ENCODE data around the gene TP53I13.

Gene TP53I13

DNA sequence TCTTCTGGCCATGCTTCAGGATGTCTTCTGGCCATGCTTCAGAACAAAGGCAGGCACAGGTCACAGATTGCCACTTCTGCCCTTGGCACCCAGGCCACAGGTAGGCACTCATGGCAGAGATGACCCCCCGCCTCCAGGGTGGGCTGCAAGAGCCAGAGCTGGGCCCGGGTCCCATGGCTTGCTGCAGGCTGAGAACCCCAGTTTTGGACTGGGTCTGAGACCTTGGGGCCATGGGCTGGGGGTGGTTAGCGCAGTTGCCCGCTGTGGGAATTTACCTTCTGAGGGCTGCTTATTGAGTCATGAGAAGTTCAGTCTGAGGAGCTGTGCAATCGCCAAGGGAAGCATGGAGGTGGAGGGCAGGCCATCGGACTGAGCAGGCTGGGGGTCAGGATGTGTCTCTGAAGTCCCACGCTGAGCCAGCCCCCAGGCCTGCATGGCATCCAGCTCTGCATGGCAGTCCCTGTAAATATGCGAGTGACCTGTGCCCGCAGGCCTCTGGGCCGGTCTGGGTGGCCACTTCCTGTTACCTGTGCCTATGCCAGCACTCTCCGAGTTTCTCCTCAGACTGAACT is 26.1 kb downstream of the TP53I13 start:
- no peak for DNase-seq

DNA sequence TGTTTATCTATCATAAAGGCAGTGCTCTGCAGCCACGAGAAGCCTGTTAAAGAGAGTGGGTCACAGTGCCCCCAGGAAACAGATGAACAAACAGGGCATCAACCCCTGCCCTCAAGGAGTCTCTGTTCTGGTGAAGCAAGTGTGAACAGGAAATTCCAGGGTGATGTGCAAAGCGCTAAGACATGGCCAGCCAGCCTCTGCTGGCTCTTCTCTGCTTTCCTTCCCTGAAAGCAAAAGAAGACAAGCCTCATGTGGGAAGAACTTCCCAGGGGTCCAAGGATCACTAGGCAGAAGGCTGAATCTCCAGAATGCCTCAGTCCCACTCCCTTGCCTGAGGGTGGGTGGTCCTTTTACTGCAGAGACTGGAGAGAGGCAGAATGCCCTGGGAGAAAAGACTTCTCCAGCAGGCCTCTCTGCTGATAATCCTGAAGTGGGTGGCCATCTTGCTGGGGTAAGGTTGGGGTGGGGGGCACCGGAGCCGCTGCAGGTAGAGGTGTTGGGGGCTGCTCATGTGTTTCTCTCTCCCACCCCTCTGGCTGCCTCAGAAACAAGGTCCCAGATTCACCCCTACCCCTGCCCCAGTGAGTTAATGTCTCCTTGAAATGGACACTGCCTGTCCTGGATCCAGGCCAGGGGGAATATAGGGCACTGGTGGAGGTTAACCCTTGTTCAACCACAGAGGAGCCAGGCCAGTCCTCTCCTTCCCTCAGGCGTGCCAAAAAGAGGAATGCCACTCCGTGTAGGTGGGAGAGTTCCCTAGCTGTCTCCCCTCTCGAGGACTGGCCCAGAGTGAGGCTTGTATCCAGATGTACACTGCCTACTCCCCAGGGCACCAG is 26.8 kb downstream of the TP53I13 start:
- no peak for DNase-seq

DNA sequence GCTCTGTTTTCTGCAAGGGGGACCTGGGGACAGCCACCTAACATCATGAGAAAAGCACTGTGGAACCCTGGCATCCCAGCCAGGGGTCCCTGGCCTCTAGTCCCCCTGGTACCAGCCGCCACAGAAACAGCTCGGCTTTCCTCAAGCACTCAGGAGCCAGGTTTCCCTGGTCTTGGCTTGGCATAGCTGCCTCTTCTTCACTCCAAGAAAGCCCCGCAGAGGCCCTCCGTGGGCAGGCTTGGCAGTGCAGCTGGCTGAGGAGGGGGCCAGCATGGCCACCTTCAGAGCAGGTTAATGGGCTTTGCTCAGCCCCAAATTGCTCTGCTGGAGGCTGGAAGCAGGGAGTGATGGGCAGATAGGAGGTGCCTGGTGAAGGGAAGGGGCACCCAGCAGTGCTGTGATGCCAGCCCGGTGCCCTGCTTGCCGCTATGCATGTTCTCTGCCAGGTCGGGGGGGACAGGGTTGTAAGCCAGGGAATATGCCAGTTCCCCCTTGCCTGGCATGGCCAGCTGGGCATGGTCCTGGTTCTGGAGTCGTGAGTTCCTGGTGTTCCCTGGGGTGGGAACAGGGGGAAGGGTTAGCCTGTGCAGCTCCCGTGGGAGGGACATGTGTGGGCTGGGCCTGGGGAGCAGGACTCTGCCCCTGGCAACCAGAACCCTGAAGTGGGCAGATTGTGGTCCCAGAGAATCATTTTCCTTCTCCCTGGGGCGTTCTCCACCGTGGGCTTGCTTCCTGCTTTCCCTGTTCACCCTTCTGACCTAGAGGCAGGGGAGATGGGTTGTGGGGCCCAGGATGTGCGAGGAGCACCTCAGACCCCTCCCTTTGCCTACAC is 27.7 kb downstream of the TP53I13 start:
- no peak for DNase-seq

DNA sequence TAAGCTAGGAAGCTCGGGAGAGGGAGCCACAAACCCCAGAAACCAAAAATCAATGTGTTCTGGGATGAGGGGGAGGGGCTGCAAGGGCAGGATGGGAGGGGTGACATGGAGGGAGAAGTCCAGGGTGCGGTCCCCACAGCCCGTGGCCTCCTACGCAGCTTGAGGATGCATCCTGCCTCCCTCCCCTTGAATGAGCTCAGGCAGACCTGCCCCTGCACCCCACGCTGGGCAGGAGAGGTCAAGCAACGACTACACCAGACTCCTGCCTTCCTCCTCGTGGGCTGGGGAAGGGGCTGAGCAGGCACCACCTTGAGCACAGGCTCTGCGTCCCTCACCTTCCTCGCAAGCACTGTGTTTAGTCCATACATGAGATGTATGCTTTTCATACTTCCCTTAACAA is 28.3 kb downstream of the TP53I13 start:
- DNase-seq: no peak

DNA sequence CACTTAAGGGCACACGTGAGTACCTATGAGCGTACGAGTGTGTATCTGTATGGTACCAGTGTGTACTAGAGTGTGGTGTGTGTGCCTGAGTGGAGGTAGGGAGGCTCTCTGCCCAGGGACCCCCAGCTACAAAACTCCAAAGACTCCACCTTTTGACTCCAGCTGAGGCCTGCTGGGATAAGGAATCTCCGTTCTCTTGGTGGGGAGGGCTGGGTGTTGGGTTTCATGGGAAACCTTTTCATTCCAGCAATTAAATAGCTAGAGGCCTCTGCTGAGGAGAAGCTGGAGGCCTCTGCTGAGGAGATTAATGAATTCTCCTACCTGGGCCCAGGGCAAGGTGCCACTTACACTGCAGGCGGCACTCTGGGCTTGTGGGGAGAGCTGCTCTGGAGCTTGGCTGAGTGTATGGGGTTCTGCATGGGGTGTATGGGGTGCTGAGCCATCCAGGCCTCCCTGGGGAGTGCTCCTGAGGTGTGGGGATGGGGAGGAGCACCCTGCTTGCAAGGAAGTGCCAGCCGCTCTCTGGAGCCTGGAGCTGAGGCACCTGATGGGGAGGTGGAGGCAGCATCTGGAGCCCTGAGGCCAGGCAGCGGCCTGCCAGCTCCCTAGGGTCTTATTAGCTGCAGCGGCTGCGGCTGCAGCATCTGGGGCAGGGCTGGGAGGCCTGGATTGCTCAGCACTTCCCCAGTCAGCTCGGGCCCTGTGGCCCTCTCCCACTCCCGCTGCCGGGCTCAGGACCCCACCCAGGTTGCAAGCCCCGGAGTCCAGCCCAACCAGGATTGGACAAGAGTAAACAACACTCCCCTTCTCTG is 29.1 kb downstream of the TP53I13 start:
- no peak for DNase-seq

DNA sequence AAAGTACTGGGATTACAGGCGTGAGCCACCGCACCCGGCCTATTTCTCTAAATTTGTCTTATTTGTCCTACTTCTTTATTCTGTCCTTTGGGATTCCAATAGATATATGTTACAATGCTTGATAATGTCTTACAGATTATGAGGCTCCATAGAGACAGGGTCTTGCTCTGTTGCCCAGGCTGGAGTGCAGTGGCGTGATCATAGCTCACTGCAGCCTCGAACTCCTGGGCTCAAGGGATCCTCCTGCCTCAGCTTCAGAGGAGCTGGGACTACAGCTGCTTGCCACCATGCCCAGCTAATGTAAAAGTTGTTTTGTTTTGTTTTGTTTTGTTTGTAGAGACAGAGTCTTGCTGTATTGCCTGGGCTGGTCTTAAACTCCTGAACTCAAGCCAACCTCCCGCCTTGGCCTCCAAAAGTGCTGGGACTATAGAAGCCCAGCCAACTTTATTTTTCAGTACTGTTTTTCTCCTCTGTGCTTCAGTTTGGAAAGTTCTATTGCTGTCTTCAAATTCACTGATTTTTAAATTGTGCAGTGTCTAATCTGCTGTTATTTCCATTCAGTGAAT is 34.7 kb downstream of the TP53I13 start:
- DNase-seq: no peak

DNA sequence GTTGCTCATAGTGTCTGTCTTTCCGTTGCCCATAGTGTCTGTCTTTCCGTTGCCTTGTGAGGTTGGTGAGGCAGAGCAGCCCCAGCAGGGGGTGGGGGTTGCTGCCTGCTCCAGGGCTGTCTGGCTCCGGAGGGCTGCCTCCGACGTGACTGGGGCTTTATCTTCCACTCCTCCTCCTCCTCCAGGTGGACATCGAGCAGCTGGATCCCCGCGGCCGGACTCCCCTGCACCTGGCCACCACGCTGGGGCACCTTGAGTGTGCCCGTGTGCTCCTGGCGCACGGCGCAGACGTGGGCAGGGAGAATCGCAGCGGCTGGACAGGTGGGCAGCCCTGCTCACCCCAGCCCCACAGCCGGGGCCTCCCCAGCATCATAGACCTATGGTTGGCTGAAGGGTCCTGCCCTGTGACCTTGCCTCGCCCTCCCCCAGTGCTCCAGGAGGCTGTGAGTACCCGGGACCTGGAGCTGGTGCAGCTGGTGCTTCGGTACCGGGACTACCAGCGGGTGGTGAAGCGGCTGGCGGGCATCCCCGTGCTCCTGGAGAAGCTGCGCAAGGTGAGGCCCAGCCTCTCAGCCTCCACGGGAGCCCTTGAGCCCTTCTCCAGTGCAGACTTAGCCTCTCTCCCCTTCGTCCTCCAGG is 39.2 kb downstream of the TP53I13 start:
- no peak for DNase-seq

DNA sequence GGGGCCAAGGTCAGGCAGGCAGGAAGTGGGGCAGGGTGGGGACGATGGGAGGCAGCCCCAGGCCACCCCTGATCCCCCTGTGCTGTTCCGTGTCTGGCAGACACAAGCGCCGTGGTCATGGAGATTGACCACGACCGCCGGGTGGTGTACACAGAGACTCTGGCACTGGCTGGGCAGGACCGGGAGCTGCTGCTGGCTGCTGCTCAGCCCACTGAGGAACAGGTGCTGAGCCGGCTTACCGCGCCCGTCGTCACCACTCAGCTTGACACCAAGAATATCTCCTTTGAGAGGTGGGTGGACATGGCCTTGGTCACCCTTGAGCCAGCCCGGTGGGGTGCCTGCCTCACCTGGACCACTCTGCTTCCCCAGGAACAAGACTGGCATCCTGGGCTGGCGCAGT is 40.5 kb downstream of the TP53I13 start:
- no peak for DNase-seq

DNA sequence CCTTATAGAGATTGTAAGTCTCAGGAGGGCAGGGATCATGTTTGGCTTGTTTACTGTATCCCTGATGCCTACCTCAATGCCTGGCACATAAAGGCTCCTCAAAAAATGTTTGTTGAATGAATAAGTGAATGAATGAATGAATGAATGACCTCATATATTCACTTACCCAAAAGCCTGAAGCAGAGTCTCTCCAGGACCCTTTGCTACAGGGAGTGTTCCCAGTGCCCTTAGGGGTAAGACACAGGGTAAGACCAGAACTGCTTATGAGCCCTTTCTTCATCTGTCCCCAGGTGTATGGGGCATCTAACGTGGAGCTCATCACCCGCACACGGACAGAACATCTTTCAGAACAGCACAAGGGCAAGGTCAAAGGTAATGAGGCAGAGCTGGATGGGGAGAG is 41.9 kb downstream of the TP53I13 start:
- no peak for DNase-seq

DNA sequence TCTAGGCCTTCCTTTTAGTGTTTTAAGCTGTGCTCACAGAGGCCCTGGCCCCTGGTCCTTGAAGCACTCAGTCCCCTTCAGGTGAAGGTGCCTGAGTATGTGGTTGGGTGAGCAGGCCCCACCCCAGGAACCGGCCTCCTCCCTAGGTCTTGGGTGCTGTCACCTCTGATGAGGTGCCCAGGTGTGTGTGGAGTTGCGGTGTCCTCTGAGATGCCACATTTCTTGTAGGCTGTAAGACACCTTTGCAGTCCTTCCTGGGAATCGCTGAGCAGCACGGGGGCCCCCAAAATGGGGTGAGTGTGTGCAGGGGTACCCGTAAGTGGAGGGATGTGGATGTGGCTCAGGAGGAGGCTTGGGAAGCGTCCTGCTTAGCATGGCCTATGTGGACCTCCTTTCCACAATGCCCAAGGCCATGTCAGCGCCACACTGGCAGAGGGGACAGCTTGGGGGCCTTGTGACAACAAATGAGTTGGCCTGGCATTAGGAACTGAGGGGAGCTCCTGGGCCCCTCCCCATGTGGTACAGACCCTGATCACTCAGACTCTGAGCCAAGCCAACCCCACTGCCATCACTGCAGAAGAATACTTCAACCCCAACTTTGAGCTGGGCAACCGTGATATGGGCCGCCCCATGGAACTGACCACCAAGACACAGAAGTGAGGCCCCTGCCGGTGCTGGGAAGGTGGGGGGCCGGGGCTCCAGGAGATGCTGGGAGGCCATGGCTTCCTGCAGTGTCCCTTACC is 43.0 kb downstream of the TP53I13 start:
- no peak for DNase-seq

DNA sequence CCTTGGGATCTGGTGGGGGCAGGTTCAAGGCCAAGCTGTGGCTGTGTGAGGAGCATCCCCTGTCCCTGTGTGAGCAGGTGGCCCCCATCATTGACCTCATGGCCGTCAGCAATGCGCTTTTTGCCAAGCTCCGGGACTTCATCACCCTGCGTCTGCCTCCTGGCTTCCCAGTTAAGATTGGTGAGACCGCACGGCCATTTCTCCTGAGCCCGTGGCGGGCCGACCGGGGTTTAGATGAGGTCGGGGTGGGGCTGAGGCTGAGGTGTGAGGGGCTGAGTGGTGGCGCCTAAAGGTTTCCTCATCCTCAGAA is 43.5 kb downstream of the TP53I13 start:
- DNase-seq: no peak

DNA sequence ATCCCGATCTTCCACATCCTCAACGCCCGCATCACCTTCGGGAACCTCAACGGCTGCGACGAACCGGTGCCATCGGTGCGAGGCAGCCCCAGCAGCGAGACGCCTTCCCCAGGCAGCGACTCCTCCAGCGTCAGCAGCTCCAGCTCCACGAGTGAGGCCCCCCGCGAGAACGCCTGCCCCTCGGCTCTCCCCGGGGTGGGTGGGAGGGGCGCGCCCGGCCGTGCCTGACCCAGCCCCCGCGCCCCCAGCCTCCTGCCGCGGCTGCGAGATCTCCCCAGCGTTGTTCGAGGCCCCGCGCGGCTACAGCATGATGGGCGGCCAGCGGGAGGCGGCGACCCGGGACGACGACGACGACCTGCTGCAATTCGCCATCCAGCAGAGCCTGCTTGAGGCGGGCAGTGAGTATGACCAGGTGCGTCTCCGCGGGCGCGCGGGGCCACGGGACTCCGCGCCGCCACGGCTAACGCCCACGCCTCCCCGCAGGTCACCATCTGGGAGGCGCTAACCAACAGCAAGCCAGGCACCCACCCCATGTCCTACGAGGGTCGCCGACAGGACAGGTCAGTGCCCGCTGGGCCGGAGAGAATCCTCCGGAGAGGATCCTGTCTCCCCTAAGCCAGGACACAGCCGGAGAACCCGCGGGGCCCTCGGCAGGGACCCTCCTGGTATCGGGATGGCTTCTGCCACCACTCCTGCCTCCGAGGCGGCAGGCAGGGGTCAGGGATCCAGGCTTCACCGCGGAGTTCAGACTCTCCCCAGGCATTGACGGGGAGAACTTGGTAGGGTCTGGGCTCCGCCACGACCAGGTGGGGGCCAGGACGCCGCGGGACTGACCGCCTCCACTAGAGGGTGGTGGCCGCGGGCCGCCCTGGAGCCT is 44.1 kb downstream of the TP53I13 start:
- no peak for DNase-seq

DNA sequence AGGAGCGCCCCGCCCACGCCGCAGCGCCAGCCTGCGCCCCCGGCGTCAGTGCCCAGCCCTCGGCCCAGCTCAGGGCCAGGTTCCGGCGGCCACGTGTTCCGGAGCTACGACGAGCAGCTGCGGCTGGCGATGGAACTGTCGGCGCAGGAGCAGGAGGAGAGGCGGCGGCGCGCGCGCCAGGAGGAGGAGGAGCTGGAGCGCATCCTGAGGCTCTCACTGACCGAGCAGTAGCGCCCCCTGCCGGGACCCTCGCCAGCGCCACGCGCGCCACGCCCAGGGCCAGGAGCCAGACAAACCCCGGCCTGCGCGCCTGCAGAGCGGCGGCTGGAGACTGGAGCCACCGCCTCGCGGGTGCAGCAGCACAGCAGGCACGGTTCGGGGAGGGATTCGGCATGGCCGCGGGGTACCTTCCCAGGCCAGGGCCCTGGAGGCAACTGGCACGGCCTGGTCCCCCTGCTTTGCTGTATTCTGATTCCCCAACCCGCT is 44.9 kb downstream of the TP53I13 start:
- DNase-seq: no peak

DNA sequence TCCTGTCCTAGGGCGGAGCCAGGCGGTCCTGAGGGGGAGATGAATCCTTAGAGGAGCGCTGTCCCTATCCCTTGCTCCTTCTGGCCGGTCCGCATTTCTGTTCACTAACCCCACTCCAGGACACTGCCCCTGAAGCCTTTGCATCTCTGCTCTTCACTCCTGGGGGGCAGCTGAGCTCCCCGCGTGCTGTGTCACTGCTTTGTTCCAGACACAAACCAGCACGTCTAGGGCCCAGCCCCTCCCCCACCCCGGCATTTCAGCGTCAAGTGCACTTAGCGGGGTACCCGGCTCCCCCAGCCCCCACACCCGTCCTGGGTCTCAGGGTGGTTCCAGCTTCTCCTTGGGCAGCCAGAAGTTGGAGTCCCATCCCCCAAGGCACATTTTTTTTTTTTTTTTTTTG is 45.4 kb downstream of the TP53I13 start:
- DNase-seq: no peak

DNA sequence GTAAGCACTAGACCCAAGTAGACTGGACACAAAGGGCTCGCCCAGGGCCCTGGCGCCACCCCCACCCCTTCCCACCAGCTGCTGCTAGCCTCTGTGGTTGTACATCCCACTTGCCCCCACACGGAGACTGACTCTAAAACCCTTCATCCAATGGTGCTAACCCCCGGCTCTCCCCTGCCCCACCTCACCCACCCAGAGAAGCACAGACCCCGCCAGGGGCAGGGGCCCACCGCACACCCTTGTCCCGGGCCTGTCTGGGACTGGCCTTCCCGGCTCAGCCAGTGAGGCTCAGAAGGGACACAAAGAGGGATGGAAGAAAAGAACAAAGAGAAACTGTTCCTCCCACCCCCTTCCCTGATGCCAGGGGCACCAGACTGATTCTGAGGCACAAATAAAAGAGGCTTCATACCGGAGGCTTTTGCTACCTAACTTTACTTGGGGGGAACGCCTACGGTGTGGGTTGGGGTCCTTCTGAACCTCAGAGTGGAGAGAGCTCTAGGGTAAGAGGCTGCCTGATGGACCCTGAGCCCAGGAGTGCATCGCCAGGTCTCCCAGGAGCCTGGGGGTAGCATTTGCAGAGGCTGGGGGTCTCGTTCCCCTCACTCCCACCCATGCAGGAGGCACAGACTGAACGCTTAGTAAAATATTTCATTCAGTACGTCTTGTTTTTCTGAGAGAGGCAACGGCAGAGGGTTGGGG is 46.0 kb downstream of the TP53I13 start:
- DNase-seq: no peak

DNA sequence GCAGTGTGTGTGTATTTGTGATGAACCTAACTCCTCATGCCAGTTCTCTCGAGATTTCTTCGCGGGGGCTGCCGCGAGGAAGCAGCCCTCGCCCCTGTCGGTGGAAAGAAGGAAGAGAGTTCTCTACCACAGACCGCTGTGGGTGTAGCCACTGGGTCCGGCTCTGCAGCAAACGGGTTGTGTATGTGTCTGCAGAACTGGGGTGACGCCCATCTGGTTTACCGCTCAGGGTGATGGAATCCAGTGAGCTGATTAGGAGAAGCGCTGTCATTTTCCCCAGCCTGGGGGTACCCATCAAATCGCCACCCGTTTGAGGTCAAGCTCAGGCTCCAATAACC is 46.5 kb downstream of the TP53I13 start:
- no peak for DNase-seq

DNA sequence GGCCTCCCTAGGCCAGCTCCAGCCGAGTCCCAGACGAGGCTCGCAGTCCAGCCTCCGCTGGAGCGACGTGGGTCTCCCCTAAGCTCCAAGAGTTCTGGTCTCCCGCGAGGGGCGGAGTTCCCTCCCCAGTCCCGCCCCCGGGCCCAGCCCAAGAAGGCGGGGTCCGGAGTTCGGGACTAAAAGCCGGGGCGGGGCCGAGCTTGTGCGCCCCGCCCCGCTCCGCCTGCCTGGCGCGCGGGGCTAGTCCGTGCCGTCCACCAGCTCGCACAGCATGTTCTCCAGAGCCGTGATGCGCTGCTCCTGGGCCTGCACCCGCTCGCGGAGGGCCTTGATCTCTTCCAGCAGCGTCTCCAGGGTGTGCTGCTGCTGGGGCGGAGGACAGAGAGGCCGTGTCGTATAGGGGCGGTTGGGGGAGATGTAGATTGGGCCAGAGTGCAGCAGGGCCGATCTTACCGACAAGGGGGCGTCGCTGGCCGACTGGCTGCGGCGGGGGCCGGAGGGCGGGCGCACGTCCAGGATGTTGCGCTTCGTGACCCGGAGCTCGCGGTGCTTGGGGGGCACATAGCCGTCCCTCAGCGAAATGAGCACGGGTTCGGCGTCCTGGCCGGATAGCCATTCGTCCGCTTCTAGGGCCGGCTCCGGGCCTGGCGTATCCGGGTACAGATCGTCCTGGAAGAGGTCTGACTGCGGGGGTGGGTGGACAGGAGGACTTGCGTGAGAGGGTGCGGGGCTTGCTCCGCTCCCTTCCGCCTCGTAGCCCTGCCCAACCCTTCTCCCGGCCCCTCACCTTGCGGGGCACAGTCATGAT is 47.2 kb downstream of the TP53I13 start:
- peak; percentile 50 for DNase-seq

DNA sequence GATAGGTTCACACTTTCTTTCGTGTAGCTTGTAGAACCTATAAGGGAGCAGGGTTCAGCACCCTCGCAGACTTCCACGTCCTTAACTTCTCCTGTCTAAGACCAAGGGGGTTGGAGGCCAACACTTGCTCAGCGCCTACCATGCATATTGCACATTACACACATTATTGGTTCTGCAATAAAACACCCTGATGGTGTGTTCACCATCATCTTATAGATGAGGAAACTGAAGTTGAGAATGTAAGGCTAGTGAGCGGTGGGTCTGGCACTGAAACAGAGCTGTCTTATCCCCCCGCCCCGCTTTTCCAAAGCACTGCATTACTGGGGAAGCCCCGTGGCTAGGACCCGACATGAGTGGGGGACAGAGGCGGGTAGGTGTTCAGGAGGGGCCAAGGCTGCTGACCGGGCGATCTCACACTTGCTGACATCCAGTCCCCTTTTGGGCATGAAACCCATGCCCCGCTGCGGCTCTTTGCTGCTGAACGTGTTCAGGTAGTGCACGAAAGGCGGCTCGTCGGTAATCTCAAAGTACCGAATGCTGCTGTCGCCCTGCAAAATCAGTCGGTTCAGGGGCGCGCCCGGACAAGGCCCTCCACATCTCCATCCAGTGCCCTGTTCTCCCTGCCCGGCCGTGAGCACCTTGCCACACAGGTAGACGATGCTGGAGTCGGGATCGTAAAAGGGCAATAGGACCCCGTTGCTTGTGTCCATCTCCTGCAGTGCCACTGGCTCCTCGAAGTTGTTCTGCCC is 48.0 kb downstream of the TP53I13 start:
- DNase-seq: no peak
